Large intestine (tissue), 3 donors: ENCODE data around the gene KNTC1. TPM values are rescaled to one million over a fixed set of nuclear protein-coding genes. Genes with fewer than 3 reads are reported as not detected.
"Not testable (repeated sequence)": the region's sequence is repeated elsewhere in the genome, so short reads cannot be mapped to it uniquely, and the experiment has no call there.

Experiments used
- DNase-seq, 2 donors: peaks; one replicate each; pipeline versions ENCODE4 v3.0.0 to v3.0.0-alpha.2; 2013
- H3K27ac ChIP-seq: one replicate; pipeline ENCODE4 v1.5.1; 2013; ENCODE audit warnings: low read length
- H3K27me3 ChIP-seq: 2 replicates; pipeline ENCODE4 v1.6.1; 2013; ENCODE audit warnings: low read length; ENCODE audit not compliant: control insufficient read depth, insufficient read depth
- H3K36me3 ChIP-seq: 2 replicates; pipeline ENCODE4 v1.6.1; 2013; ENCODE audit warnings: low read length; ENCODE audit not compliant: control insufficient read depth, insufficient read depth
- H3K4me1 ChIP-seq: one replicate; pipeline ENCODE4 v1.6.1; 2013; ENCODE audit warnings: low read length; ENCODE audit not compliant: control insufficient read depth, insufficient read depth
- H3K4me3 ChIP-seq: one replicate; pipeline ENCODE4 v1.5.1; 2013; ENCODE audit warnings: low read length
- H3K9me3 ChIP-seq: one replicate; pipeline ENCODE4 v1.6.1; 2013; ENCODE audit warnings: mild to moderate bottlenecking, low read depth, low read length, moderate library complexity; ENCODE audit not compliant: control insufficient read depth
- WGBS: methylation state at CpG from one replicate; pipeline ENCODE4 v1.1.5; 2013; ENCODE audit warnings: low lambda C conversion rate; ENCODE audit not compliant: insufficient coverage; 5-methylcytosine and 5-hydroxymethylcytosine counted together
- polyA plus RNA-seq: library from polyadenylated mRNA; unstranded; fragments of 120-200 nt; gene quantifications from one replicate; pipeline ENCODE4 v1.2.1, GENCODE V29; 2013

Gene KNTC1
- polyA plus RNA-seq, 1 donor, result 37.1 TPM

DNA sequence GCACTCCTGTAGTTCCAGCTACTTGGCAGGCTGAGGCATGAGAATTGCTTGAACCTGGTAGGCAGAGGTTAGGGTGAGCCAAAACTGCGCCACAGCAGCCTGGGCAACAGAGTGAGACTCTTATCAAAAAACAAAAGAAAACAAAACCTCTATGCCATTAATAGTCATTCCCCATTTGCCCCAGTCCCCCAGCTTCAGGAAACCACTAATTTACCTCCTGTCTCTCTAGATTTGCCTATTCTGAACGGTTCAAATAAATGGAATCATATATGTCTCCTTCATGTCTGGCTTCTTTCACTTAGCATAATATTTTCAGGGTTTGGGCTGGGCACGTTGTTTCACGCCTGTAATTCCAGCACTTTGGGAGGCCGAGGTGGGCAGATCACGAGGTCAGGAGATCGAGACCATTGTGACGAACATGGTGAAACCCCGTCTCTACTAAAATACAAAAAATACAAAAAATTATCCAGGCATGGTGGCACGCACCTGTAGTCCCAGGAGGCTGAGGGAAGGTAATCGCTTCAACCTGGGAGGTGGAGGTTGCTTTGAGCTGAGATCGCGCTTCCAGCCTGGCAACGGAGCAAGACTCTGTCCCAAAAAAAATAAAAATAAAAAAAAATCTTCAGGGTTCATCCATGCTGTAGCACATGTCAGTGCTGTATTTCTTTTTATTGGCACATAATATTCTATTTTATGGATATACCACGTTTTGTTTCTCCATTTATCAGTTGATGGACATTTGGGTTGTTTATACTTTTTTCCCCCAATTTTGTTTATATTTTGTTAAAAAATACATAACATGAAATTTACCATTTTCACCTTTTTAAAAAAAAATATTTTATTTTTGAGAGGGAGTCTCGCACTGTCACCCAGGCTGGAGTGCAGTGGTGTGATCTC lies 31.9 kb downstream of the KNTC1 start:
- Histone ChIP-seq H3K4me3 (no peak overlapping the region), H3K9me3 (no peaks in the 10 kb centered on the region), H3K27ac (no peak overlapping the region), H3K27me3 (no peaks in the 10 kb centered on the region), H3K4me1 (no peaks in the 10 kb centered on the region), H3K36me3 (peaks cover 27% of the 10 kb centered on the region)
- 100% methylated on average over 2 of the region's 16 CpGs for WGBS
- no peak for DNase-seq

DNA sequence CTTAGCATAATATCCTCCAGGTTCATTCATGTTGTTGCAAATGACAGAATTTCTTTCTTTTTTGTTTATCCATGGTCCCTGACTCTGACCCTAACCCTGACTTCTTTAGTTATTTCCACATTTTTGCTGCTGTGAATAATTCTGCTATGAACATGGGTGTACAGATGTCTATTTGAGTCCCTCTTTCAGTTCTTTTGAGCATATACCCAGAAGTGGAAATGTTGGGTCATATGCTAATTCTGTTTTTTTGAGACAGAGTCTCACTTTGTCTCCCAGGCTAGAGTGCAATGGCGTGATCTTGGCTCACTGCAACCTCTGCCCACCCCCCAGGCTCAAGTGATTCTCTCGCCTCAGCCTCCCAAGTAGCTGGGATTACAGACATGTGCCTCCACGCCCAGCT lies 33.1 kb downstream of the KNTC1 start:
- H3K4me3 ChIP-seq, result no peak overlapping the region
- no peak overlapping the region for H3K27ac ChIP-seq
- no peaks in the 10 kb centered on the region for H3K4me1 ChIP-seq
- no CpG with 5 or more reads among the region's 3 CpGs for WGBS
- no peaks in the 10 kb centered on the region for H3K27me3 ChIP-seq
- no peak for DNase-seq
- no peaks in the 10 kb centered on the region for H3K9me3 ChIP-seq
- peaks cover 30% of the 10 kb centered on the region for H3K36me3 ChIP-seq

DNA sequence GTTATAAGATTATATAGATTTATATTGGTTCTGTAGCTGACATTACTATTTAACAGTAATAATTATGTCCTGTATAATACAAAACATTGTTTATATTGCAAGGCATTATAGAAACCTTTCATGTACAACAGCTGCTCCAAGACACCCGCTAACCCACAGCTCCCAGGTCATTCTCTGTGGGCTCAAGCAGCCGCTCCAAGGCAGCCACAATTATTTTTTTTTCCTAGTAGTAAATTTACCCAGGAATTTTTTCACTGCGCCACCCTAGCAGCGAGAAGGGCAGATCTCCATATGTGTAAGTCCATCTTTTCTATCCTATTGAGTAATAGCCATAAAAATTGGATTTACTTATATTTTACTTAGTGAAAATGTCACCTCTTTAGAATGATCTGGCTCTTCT lies 36.3 kb downstream of the KNTC1 start:
- H3K4me1 ChIP-seq, result no peaks in the 10 kb centered on the region
- H3K9me3 ChIP-seq, result no peaks in the 10 kb centered on the region
- 100% methylated on average over 2 of the region's 4 CpGs for WGBS
- no peak overlapping the region for H3K4me3 ChIP-seq
- H3K27me3 ChIP-seq, result no peaks in the 10 kb centered on the region
- no peak for DNase-seq
- peaks cover 16% of the 10 kb centered on the region for H3K36me3 ChIP-seq
- H3K27ac ChIP-seq, result no peak overlapping the region

DNA sequence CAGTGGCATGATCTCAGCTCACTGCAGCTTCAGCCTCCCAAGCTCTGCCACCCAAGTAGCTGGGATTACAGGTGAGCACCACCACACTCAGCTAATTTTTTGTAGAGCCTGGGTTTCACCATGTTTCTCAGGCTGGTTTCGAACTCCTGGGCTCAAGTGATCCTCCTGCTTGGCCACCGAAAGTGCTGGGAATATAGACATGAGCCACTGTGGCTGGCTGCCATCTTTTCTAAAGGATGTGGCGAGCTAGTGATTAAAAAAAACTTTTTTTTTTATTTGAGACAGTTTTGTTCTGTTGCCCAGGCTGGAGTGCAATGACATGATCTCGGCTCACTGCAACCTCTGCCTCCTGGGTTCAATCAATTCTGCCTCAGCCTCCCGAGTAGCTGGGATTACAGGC lies 39.8 kb downstream of the KNTC1 start:
- H3K4me3 ChIP-seq, H3K9me3 ChIP-seq, H3K4me1 ChIP-seq, DNase-seq, H3K27ac ChIP-seq, H3K27me3 ChIP-seq: not testable (repeated sequence)
- 90% methylated on average over 2 of the region's 5 CpGs for WGBS
- H3K36me3 ChIP-seq, result peaks cover 14% of the 10 kb centered on the region

DNA sequence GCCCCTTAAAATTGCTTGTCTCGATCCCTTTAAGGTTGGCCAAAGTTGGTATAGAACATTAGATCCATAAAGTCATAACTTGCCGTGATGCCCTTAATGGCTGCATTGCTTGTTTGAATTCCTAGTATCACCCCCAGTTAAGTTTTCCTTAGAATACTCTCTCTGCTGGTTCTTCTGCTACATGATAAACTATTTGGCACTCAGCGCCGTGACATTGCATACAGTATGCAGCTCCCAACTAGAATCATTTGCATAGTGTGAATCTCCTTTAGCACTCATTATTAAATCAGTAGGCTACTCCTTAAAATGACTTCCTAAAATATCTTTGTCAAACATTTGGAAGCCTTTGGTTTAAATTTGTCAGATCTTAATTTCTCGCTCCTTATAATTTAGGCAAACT lies 42.2 kb downstream of the KNTC1 start:
- H3K4me3 ChIP-seq, result no peak overlapping the region
- peaks cover 29% of the 10 kb centered on the region for H3K36me3 ChIP-seq
- 82% methylated on average over 3 of the region's 5 CpGs for WGBS
- no peak for DNase-seq
- H3K27ac ChIP-seq, result no peak overlapping the region
- no peaks in the 10 kb centered on the region for H3K27me3 ChIP-seq
- H3K4me1 ChIP-seq, result no peaks in the 10 kb centered on the region
- no peaks in the 10 kb centered on the region for H3K9me3 ChIP-seq

DNA sequence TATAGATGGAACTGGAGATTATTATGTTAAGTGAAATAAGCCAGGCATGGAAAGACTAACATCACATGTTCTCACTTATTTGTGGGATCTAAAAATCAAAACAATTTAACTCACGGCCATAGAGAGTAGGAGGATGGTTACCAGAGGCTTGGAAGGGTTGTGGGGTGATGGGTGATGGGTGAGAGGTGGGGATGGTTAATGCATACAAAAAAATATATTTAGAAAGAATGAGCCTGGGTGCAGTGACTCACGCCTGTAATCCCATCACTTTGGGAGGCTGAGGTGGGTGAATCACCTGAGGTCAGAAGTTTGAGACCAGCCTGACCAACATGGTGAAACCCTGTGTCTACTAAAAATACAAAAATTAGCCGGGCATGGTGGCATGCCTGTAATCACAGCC lies 43.0 kb downstream of the KNTC1 start:
- DNase-seq, H3K27ac ChIP-seq, H3K9me3 ChIP-seq, H3K27me3 ChIP-seq, H3K4me1 ChIP-seq, H3K4me3 ChIP-seq: not testable (repeated sequence)
- peaks cover 32% of the 10 kb centered on the region for H3K36me3 ChIP-seq
- no CpG with 5 or more reads among the region's 3 CpGs for WGBS

DNA sequence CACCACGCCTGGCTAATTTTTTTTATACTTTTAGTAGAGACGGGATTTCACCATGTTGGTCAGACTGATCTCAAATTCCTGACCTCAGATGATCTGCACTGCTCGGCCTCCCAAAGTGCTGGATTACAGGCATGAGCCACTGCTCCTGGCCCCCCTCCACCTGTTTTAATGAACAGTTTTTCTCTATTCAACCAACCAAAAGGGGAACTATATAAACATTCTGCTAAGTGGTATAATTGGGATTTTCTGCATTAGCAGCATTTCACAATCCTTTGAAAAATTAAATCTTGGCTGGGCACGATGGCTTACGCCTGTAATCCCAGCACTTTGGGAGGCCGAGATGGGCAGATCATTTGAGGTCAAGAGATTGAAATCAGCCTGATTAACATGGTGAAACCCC lies 44.8 kb downstream of the KNTC1 start:
- Histone ChIP-seq H3K4me3 (no peak overlapping the region), H3K27ac (no peak overlapping the region), H3K4me1 (no peaks in the 10 kb centered on the region), H3K27me3 (no peaks in the 10 kb centered on the region), H3K9me3 (no peaks in the 10 kb centered on the region), H3K36me3 (peaks cover 36% of the 10 kb centered on the region)
- DNase-seq, result no peak
- no CpG with 5 or more reads among the region's 6 CpGs for whole genome bisulfite sequencing

DNA sequence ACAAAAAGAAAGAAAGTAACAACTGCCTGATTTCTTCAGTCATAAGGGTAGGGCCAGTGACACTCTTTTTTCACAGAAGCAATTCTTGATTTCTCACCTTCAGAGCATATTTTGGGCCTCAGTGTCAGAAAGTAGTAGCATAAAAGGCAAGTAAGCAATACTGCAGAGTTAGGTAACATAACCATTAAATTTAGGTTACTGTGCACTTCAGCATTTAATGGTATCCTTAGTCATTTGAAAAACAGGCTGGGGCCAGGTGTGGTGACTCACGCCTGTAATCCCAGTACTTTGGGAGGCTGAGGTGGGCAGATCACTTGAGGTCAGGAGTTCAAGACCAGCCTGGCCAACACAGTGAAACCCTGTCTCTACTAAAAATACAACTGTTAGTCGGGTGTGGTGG lies 56.2 kb downstream of the KNTC1 start:
- no CpG with 5 or more reads among the region's 2 CpGs for WGBS
- not testable (repeated sequence) for DNase-seq, H3K9me3 ChIP-seq, H3K4me3 ChIP-seq, H3K27me3 ChIP-seq, H3K27ac ChIP-seq, H3K4me1 ChIP-seq
- H3K36me3 ChIP-seq, result peaks cover 31% of the 10 kb centered on the region

DNA sequence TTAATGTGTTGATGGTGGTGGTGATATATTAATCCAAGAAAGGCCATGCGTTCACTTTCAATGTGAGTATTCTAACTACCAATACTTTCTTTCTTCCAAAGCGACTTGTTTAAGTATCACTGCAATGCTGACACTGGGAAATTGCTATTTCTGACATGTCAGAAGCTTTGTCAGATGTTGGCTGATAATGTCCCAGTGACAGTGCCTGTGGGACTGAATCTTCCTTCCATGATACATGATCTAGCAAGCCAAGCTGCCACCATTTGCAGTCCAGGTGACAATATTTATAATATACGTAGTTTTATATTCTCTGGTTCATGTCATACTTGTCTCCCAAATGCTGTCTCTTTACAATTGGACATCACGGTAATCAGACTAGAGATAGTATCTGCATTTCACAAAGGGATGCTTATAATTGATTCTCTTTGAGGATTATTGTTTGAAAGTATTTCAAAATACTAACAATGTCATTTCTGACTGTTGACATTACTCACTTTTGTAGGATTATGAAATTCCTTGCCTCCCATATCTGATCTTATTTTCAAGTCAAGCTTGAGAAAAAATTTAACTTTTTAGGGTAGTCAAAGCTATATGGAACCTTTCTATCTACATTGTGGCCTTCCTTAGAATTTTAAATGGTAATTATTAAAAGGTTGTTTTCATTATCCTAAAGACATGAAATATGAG lies 57.3 kb downstream of the KNTC1 start:
- DNase-seq, result no peak
- Histone ChIP-seq H3K4me3 (no peak overlapping the region), H3K9me3 (no peaks in the 10 kb centered on the region), H3K4me1 (no peaks in the 10 kb centered on the region), H3K36me3 (peaks cover 28% of the 10 kb centered on the region), H3K27me3 (no peaks in the 10 kb centered on the region), H3K27ac (no peak overlapping the region)
- 93% methylated on average over 2 of the region's 4 CpGs for WGBS

DNA sequence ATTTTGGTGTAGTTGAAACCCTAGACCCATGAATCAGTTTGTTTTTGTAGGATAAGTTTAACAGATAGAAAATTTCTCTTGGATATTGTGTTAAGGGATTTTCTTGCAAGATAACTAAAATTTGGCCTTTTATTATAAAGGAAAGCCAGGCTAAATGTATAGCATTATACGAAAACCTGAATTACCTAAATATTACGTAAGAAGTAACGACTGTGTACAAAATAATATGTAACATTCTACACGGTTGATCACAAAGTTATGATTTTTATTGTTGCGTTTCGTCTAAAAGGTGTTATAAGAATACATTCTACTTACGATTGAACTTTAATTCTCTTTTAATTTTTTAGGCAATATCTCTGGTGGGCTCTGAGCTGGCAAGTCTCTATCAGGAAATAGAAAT lies 63.9 kb downstream of the KNTC1 start:
- WGBS, result 97% methylated on average over 7 of the region's 7 CpGs
- Histone ChIP-seq H3K36me3 (peaks cover 15% of the 10 kb centered on the region), H3K27me3 (no peaks in the 10 kb centered on the region), H3K27ac (no peak overlapping the region), H3K9me3 (no peaks in the 10 kb centered on the region), H3K4me3 (no peak overlapping the region), H3K4me1 (no peaks in the 10 kb centered on the region)
- no peak for DNase-seq
